NCI-H2171 treated with DMSO at 0.1 percent for 48 hours (cell line): ENCODE results near the gene ZFTA.
"Not testable (repeated sequence)": the region's sequence is repeated elsewhere in the genome, so short reads cannot be mapped to it uniquely, and the experiment has no call there.

Experiments
- DNase-seq: peaks from one replicate; lab custom pipeline; 2025; lab: John Stamatoyannopoulos, UW

Gene ZFTA

DNA sequence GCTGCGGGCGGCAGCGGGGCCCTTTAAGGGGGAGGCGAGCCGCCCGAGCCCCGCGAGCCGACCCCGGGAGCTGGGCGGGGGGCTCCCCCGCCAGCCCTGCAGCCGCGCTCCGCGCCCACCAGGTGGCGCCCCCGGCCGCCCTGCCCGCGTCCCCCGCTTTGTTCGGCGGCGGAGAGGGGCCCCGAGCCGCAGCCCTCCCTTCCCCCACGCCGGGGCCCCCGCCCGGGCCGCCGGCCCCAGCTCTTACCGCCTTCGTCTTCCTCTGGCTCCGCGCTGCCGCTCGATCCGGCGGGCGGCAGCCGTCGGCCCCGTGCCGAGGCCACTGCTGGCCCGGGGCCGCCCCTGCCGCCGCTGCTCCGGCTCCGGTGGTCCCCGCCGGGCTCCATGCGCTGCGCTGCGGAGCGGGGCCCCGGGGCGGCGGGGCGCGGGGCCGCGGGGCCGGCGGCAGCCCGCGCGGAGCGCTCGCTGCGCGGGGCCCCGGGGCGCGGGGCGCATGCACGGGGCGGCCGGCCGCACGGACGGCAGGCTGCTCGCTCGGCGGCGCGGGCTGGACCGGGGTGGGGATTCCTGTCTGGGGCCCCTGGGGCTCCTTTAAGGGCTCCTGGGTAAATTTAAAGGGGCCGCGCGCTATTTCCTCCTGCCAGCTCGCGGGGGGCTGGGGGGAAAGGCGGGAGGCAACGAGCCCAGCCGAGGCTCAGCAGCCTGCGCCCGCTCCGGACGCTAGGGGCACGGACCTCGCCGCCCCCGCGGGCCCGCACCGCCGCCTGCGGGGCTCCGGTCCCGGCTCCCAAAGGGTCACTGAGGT, at the start of gene ZFTA:
ZFTA (minus strand) TSS at position 539 of the 805 bp plus-strand sequence; CDS start at position 386, 153 bp downstream.
- DNase-seq, result peak; percentile 55

DNA sequence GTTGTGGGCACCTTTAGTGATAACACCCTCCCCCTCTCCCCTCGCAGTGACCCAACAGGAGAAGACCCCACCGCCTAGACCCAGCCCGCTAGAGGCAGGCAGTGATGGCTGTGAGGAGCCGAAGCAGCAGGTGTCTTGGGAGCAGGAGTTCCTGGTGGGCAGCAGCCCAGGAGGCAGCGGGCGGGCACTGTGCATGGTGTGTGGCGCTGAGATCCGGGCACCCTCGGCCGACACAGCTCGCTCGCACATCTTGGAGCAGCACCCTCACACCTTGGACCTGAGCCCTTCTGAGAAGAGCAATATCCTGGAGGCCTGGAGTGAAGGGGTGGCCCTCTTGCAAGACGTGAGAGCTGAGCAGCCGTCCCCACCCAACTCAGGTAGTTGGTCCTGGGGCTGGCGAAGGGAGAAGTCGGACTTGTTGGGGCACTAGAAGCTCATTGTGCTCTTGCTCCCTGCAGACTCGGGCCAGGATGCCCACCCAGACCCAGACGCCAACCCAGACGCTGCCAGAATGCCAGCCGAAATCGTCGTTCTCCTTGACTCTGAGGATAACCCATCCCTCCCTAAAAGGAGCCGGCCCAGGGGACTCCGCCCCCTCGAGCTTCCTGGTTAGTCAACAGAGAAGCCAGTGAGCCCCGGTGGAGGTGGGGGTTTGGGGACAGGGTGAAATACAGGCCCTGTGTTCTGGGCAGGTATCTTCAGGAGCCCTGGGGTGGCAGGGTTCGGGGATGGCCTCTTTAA, 49.4 kb upstream of the ZFTA start:
- no peak for DNase-seq

DNA sequence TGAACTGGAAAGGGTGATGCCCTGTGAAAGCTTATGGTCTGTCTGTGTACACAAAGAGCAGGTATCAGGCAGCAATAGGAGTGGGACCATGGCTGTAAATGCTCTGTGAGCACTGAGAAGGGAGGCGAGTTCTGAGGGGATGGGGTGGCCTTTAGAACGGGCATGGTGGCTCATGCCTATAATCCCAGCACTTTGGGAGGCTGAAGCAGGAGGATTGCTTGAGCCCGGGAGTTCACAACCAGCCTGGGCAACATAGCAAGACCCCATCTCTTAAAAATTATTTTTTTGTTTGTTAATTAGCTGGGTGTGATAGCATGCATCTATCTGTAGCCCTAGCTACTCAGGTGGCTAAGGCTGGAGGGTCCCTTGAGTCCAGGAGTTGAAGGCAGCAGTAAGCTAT, 48.2 kb upstream of the ZFTA start:
- DNase-seq, result no peak

DNA sequence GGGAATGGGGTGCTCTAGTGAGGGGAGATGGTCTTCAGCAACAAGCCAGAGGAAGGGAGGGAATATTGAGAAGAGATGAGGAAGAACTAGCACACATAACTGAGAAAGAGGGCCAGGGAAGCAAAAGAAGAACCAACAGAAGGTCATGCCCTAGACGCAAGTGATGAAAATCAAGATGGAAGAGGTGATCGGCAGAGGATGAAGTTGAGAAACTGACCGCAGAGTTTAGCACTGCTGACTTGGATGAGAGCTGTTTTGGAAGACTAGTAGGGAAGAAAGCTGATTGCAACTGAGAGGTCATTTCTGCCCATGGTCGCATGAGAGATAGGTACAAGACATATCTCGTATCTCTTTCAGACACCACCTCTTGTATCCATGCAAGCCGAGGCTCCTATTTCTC, 47.6 kb upstream of the ZFTA start:
- no peak for DNase-seq

DNA sequence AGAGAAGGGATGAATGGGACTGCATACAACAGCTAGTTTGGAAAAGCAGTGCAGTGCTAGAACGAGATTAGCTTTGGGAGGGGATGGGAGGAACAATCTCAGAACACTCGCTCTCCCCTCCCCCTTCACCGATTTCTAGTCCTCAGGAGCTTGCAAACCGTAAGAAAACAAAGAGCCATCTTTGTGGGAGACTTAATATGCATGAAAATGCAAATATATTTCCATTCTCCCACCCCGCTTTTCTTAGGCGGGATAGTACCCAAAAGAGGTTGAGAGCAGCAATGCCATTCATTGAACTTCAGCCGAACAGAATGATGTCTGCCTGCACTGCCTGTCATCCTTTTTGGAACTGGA, 45.8 kb upstream of the ZFTA start:
- no peak for DNase-seq

DNA sequence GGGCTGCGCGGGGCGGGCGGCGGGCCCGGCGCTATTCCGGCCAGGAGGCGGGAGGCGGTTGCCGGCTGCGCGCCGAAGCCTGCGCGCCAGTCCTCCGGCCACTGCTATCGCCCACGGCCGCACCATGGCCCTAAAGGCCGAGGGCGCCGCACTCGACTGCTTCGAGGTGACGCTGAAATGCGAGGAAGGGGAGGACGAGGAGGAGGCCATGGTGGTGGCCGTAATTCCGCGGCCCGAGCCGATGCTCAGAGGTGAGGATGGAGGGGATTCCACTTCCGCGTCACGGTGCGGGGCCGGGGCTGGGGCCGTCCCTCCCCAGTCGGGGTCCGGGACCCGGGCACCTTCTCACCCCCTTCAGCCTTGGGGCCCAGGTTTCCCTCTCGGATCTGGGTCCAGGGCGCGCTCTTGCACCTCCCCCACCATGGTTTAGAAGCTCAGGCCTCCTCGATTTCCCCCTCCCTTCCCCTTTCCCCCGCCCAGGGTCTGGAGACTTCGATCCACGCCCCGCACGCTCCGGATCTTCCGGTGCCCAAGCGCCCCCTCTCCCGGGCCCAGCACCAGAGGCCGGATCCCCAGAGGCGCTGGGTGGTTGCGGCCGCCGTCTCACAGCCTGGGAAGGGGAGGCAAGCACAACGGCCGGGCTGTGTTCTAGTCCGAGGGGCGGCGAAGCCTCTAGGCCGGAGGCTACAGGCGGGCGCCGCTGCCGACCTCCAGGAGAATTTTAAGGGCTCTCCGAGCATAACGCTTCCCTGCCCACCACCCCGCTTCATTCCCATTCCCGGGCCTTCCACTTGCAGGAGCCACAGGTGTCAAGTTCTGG, 45.2 kb upstream of the ZFTA start:
- peak; percentile 39 for DNase-seq

DNA sequence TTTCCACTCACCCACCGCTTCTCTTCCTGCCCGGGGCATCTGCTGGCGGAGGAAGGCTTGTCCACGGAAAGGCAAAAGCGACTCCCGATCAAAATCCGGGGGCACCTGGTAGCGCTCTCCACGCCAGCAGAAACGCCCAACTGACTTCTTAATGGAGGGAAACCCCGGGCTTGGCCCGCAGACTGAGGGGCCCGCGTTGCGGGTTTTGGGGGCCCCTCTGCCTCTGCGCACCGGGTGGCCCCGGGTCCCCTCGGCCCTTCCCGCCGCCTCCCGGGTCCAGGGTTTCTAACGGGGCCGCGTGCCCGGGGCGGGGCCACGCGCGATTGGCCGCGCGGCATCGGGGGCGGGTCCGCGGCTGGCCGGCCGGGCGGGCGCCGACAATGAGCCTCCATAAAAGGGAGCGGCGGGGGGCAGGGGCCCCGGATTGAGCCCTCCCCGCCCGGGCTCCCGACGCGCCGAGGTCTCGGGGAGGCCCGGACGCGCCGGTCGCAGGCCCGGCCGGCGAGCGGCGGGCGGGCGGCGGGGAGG, 44.5 kb upstream of the ZFTA start, which contains the start of gene SPINDOC:
SPINDOC (plus strand) TSS at position 422 of the 528 bp plus-strand sequence. CDS start 231 bp downstream, outside the sequence.
- DNase-seq, result peak; percentile 48

DNA sequence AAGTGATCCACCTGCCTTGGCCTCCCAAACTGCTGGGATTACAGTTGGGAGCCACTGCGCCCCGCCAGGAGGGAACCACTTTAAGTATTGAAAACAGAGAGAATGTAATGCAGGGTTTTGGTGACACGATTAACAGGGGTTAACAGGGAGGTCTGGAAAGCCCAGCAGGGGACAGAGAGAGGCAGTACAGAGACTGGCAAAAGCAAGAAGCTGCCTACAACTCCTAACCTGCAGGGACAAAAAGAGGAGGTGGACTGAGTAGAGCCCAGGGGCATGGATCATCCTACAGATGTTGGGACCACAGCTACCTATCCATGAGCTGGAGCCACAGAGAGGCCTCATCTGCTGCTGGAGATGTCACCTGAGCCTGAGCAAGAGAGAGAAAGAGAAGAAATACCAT, 42.9 kb upstream of the ZFTA start:
- DNase-seq, result no peak

DNA sequence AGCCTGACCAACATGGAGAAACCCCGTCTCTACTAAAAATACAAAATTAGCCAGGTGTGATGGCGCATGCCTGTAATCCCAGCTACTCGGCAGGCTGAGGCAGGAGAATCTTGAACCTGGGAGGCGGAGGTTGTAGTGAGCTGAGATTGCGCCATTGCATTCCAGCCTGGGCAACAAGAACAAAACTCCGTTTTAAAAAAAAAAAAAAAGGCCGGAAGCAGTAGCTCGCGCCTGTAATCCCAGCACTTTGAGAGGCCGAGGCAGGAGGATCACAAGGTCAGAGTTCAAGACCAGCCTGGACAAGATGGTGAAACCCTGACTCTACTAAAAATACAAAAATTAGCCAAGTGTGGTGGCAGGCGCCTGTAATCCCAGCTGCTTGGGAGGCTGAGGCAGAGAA, 41.8 kb upstream of the ZFTA start:
- not testable (repeated sequence) for DNase-seq

DNA sequence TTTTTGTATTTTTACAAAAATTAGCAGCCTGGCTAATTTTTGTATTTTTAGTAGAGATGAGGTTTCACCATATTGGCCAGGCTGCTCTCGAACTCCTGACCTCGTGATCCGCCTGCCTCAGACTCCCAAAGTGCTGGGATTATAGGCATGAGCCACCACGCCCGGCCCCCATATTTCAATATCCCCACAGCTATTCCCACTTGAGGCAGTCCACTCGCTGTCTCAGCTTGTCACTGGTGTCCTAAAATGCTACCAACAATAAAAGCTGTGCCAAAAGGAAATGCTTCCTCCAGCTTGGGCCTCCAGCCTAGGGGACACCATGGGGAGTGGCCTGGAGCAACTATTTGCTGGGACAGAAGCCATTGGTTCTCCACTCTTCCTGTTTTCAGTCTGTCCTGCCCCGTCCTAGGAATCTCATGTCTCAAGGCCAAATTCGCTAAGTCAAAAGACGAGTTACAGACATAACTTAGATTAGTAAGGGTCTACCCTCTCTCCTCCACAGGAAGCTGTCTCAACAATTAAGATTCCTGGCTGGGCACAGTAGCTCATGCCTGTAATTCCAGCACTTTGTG, 37.4 kb upstream of the ZFTA start:
- no peak for DNase-seq

DNA sequence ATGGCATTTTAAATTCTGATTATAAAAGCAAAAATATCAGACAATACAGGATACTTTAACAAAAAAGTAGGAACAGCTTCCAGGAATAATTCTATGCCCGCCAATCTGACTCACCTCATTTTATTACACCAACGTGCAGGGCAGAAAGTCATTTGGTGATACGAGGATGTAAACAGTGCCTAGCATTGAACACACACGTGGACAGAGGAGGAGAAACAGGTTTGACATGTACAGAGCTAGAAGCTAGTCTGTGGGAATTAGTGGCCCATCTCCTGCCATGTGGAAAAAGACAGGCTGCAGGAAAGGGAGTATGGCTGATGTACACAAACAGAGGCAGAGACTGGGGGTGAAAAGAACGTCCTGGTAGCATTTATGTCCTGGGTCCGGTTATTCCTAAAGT, 35.7 kb upstream of the ZFTA start:
- DNase-seq, result no peak

DNA sequence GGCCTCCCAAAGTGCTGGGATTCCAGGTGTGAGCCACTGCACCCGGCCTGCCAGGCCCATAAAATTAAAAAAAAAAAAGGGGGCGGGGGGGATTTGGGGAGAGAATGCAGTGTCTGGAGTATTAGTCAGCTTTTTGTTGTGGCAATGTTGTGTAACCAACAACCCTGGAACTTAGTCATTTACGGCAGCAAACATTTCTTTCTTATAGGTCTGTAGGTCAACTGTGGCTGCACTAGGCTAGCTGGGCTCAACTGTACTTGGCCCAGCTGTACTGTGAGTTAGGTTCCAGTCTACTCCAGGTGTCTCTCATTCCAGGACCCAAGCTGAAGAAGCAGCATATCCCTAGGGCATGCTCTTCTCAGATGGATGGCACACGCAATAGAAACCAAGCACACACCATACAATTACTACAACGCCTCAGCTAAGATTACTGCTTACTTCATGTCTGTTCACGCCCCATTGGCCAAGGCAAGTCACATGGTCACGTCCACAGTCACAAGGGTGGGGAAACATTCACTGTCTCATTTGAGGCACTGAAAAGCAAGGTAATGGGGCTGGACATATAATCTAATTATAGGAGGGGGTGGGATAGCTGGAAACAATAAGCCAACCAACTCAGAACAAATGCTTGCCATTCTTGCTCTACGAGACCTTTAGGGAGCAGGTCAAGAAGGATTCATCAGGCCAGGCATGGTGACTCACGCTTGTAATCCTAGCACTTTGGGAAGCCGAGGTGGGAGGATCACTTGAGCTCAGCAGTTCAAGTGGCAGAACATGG, 34.3 kb upstream of the ZFTA start:
- DNase-seq, result peak; percentile 43

DNA sequence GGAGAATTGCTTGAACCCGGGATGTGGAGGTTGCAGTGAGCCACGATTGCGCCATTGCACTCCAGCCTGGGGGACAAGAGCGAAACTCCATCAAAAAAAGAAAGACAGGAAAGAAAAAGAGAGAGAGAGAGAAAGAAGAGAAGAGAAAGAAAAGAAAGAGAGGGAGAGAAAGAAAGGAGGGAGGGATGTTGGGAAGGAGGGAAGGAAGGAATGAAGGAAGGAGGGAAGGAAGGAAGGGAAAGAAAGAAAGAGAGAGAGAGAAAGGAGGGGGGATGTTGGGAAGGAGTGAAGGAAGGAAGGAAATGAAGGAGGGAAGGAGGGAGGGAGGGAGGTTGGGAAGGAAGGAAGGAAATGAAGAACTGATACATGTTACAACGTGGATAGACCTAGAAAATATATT, 32.3 kb upstream of the ZFTA start:
- no peak for DNase-seq

DNA sequence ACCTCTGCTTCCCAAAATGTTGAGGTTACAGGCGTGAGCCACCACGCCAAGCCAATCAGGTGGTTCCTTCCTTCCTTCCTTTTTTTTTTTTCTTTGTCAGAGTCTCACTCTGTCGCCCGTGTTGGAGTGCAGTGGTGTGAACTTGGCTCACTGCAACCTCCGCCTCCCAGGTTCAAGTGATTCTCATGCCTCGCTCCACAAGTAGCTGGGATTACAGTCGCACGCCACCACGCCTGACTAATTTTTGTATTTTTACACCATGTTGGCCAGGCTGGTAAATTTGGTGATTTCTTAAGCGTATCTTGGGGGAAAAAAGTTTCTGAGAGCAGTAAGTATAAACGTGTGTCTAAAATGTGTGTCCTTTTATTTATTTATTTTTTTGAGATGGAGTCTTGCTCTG, 26.5 kb upstream of the ZFTA start:
- no peak for DNase-seq

DNA sequence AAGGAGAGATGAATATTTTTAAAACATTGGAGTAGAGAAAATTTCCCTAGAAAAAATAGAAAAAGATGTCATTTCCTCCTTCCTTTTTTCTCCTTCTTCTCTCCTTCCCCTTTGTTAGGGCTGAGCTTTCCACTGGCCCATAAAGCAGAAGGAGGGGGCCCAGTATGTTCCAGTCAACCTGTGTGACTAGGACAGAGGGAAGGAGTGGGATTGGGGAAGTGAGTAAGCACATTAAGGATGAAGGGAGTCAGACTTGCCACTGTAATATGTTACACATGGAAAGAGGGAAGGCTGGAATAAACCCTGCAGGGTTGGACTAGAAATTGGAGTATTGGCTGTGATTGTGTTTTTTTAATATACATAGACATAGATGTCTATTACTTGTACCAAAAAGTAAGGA, 24.6 kb upstream of the ZFTA start:
- DNase-seq, result no peak

DNA sequence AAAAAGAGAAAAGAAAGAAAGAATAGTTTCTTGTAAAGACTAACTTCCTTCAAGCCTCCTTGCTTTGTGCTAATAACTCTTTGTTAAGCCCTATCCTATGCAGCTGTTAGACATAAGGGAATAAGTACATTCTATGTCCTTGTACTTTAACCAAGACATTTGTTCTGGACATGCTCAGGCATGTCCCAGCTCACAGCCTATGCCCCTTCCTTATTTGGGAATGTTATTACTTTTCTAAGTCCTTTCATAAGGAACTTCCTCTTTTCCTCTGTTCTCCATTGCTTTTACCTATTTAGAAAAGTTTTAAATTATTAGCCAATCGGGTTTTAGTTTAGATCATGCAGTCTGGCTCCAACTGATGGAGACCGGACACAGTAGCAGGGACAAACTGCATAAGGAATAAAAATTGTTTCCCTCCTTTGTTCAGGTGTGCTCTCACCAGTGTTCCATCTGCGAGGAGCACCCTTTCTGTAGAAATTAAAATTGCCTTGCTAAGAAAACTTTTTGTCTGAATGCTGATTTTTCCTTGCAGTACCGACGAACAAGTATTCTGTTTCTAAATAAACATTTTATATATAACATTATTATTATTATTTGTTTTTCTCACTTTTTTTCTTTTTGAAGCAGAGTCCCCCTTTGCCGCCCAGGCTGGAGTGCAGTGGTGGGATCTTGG, 23.1 kb upstream of the ZFTA start:
- peak; percentile 12 for DNase-seq

DNA sequence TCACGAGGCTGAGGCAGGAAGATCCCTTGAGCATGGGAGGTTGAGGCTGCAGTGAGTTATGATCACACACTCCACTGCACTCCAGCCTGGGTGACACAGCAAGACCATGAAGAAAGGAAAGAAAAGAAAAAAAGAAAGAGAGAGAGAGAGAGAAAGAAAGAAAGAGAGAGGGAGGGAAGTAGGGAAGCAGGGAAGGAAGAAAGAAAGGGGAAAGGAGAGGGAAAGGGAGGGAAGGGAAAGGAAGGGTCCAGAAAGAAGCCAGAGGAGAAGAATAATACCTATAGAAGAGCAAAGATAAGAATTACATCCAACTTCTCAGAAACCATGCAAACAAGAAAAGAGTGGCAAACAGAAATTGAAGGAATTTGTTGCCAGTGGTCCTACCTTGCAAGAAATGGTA, 17.2 kb upstream of the ZFTA start:
- no peak for DNase-seq

DNA sequence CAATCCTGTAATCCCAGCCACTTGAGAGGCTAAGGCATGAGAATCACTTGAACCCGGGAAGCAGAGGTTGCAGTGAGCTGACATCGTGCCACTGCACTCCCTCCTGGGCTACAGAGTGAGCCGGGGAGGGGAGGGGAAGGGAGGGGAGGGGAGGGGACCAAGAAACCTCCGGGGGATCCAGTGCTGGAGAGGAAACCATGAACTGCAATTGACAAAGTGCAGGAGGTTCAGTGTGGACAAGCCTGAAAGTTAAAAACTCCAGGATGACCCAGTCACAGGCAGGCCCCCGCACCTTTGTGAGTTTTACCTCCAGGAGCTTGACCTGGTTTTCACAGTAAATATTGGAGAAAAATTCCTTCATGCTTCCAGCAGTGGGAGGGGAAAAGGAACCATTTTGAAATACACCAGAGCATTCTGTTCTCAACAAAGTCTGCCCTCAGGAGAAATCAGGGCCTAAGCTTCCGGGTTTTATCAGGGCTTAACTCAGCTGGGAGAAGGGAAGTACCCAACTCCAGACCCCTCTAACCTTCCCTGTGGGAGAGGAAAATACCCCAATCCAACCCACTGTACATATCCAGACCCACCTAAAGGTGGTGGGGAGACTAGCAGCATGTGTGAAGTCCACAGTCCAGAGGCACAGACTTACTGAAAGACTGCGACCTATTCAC, 15.5 kb upstream of the ZFTA start:
- DNase-seq, result no peak

DNA sequence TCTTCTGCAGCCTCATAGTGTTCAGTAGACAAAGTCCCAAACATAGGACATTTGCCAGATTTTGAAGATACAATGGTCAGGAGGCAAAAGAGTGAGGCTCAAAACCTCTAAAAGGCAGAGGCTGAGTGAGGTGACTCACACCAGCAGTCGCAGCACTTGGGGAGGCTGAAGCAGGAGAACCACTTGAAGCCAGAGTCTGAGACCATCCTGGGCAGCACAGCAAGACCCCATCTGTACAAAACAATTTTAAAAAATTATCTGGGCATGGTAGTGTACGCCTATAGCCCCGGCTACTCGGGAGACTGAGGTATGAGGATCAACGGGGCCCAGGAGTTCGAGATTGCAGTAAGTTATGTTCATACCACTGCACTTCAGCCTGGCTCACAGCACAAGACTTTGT, 14.2 kb upstream of the ZFTA start:
- DNase-seq, result no peak

DNA sequence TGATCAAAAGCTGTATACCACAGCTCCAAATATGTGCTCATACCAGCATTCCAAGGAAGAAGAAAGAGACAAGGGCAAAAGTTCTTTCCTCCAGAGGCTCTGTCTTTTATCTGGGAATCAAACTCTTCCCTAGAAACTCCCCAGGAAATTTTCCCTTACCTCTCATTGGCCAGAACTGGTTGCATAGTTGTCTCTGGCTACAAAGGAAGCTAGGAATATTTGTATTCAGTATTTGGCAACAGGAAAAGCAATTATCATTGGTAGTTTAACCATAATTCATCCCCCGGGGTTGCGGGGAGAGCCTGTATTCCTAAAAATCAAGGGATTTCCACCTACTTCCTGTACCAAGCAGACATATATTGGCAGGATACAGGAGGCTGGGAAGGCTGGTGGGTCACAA, 10.5 kb upstream of the ZFTA start:
- no peak for DNase-seq
